Ramos (cell line): Measurements from ENCODE around the gene APH1B.
"Not testable (repeated sequence)": the region's sequence is repeated elsewhere in the genome, so short reads cannot be mapped to it uniquely, and the experiment has no call there.

Source experiments
- in situ Hi-C: fragments of 300-500 bp; cut with MboI; formaldehyde crosslinking; loops from one replicate; pipeline ENCODE4 v1.14.3; 2022; ENCODE audit warnings: low sequenced_read_pairs; ENCODE audit not compliant: unreplicated experiment

The APH1B gene

GRCh38 chr15:63294359-63294758 lies 17.0 kb downstream of the APH1B start:
- in situ Hi-C loops, result no loop called here

DNA sequence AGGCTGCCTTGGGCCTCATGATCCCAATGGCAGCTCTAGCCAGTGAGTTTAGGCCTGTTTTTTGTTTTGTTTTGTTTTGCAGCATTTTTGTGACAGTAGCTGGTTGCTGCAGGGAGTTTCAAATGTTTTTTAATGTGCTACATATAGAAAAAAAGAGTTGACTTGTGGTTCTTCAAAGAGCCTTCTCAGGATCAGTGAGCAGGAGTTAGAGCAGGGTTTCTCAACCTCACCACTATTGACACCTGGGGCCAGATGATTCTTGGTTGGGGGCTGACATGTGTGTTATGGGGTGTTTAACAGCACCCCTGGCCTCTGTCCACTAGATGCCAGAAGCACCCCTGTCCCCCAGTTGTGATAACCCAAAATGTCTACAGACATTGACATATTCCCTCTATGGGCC lies 17.9 kb downstream of the APH1B start:
- in situ Hi-C loops, result no loop called here

DNA sequence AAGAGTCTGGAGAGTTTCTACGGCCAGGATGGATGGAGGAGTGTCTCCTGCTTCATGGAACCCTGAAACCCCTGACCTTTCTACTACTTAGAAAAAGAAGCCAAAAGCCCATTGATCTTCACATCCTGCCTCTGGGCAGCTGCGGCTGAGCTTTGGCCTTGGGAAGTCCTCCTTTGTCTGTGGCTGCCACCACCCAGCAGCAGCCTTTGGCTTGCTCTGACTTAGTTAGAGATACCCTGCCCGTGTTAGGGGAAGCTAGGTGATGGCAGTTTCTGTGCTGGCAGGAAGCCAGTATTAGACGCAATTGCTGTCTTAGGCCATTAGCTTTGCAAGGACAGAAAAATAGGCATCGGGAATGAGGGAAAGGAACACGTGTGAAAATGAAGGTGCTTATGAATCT lies 18.8 kb downstream of the APH1B start:
- in situ Hi-C loops, result no loop called here

- in situ Hi-C loops, result no loop called here
Measured at GRCh38 chr15:63299943-63300575, 22.7 kb downstream of the APH1B start.

DNA sequence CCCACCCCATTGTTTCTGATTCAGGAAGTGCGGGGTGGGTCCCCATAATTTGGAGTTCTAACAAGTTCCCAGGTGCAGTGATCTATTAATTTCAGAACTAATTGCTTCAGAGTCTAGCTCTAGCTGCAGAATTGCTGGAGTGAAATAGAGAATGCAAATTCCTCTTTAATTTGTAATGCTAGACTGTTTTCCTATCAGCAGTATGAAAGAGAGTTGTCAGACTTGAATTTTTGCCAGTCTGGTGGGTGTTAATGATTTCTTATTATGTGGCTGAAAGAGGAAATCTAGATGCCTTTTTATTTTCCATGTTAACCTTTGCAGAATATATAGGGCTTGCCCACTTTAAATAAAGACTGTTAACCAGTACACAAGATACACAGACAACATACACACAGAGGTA lies 23.7 kb downstream of the APH1B start:
- in situ Hi-C loops, result no loop called here

- in situ Hi-C loops, result no loop called here
Measured at GRCh38 chr15:63305260-63305659, 27.9 kb downstream of the APH1B start.

DNA sequence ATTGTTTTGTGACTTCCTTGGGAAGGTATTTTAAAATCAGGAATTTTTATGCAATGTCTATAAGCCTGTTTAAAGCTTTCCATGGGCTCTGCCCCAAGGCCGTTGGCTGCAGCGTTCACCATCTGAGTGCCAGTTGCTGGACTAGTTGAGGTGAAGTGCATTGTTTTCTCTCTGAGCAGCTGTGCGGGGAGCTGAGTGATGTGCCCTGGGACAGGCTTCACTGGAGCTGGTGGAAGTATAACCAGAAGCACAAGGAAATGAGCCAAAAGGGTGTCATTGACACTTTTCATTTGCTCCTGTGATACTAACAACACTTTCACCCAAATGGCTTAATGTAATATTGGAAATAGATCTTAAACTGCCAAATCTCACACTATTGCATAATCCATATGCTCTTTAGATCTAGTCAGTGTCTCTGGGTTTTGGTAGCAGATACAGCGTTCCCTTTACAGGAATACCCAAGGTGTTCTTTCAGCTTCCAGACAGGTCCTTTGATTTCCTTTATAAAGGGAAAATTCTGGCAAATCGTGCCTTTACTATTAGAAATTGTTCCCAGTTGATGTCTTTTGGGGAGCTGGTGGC lies 29.2 kb downstream of the APH1B start:
- in situ Hi-C loops, result no loop called here

GRCh38 chr15:63308491-63308890 lies 31.1 kb downstream of the APH1B start:
- in situ Hi-C loops, result no loop called here

DNA sequence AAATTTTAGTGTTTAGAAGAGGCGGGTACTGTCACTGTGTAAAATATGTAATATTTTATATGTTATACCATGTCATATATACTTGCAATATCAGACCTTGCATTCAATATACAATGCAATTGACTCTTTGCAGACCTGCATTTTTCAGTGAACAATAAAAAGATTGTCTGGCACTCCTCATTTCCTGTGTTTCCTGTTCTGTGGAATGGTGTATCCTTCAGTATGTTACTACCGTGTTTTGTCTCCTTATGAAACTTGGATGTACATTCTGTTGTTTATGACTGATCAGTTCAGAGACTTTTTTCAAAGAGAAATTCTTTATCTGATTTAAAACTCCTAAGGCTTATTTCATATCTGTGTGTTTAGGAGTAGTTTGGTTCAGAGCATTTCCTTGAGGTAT lies 31.5 kb downstream of the APH1B start:
- in situ Hi-C loops, result no loop called here

GRCh38 chr15:63310646-63311045 lies 33.2 kb downstream of the APH1B start:
- in situ Hi-C loops, result no loop called here

DNA sequence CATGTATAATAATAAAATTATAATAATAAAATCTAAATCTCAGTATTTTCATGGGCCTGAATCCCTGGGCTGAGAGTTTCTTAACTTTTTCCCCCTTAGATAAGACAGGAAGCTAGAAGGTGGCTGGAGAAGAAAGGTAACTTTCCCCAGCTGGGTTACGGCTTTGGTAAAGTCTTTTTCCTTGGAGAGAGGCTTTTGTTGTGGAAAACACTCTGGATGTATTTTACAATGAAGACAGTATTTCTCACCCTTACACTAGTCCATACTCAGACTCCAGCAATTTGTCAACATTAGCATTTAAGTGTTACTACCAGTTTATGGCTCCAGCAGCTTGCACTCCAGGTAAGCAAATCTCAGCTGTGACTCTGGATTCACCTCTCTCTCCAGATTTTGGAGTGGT lies 34.9 kb downstream of the APH1B start:
- in situ Hi-C loops, result no loop called here

GRCh38 chr15:63313825-63314224 lies 36.4 kb downstream of the APH1B start:
- in situ Hi-C loops, result no loop called here

DNA sequence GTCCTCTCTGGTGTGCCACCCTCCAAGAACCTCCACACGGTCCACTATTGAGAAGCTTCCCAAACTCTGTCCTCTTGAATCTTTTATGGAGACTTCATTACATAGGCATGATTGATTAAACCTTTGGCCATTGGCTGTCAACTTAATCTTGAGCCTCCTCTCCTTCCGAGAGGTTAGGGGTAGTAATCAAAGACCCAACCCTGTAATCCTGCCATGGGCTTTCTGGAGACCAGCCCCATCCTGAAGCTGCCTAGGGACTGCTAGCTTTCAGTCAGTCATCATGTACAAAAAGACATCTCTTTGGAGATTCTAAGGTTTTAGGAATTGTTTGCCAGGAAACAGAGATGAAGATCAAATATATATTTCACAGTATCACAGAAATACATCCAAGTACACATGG lies 37.0 kb downstream of the APH1B start:
- in situ Hi-C loops, result no loop called here

DNA sequence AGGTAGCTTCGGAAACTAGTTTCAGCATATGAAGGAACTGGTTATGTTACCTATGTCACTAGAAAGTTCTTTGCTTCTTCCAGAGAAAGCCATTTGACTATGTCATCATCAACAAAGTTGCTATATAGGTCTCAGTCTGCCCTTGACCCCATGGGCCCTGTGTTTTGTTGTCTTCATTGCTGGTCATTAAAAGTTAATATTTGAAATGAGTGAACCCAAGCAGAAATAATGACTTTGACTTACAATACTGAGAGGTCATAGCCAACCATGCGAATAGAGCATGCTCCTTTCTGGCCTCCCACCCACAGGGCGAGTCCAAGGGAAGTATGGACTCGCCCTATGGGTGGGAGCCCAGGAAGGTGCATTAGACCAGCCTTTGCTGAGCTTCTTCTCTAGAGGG lies 40.9 kb downstream of the APH1B start:
- in situ Hi-C loops, result no loop called here

- in situ Hi-C loops, result no loop called here
Measured at GRCh38 chr15:63319065-63319464, 41.7 kb downstream of the APH1B start.

DNA sequence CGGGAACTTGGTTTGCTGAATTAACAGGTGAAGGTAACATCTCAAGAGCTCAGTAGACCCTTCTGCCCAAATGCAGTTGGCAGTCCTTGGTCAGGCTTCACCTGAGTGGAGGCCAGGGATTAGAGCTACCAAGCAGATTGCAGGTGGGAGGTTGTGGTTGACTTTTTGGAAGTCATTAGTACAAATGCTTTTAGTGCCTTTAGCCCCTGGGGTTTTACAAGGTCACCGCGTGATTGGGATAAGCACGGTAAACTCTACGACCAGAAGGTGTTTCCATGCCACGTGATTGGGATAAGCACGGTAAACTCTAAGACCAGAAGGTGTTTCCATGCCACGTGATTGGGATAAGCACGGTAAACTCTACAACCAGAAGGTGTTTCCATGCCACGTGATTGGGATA lies 43.0 kb downstream of the APH1B start:
- in situ Hi-C loops, result not testable (repeated sequence)

- in situ Hi-C loops, result not testable (repeated sequence)
Measured at GRCh38 chr15:63320981-63321380, 43.6 kb downstream of the APH1B start.

DNA sequence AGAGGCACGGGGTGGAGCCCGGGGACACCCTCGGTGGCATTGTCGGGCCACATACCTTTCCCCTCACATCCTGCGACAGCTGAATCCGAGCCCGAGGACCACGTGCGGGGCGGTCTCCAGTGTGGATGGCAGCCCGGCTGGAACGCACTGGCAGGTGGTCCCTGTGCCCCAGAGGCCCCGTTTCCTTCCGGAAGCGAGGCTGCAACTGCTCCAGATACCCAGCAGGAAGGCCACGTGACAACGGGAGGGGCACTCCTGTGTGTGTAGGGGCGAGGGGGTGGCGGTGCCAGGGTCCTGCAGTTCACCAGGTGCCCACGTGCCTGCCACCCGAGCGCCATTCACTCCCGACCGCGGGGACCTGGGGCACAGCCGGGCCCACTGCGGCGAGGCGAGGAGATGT lies 44.1 kb downstream of the APH1B start:
- in situ Hi-C loops, result no loop called here

- in situ Hi-C loops, result no loop called here
Measured at GRCh38 chr15:63322541-63322940, 45.1 kb downstream of the APH1B start.

DNA sequence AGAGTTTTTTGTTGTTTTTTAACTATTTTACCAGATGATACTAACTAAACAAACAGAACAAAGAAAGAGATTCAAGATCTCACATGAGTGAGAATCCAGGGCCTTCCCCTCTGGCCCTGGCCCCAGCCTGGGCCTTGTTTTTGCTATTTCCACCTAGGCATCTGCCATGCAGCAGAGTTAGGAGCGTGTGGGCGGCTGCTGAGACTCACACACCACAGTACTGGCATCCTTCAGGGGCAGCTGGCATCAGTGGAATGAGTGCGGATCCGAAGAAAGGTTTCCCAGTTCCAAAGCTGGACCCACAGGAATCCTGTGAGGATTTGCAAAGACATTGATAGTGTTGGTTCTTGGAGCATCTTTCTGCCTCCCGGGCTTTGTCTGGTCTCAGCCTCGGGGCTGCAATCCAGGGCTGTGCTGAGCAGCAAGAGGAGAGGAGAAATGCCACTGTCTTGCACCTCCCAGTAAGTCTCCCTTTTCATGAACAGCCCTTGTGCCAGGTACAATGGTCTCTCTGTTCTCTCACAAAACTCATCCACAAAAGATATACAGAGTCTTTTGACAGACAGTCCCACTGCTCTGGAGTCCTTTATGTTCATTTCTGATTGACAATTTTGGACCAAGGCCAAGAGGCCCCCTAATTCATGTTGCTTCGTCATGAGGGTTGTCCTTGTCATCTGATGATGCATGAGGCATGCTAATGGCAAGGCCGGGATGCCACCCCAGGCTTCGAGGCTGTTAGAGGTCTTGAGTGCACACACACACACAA lies 46.6 kb downstream of the APH1B start:
- in situ Hi-C loops, result no loop called here

- in situ Hi-C loops, result no loop called here
Measured at GRCh38 chr15:63324770-63325169, 47.4 kb downstream of the APH1B start.
